ENCODE measurements around the gene SGMS1.

Gene SGMS1

DNA sequence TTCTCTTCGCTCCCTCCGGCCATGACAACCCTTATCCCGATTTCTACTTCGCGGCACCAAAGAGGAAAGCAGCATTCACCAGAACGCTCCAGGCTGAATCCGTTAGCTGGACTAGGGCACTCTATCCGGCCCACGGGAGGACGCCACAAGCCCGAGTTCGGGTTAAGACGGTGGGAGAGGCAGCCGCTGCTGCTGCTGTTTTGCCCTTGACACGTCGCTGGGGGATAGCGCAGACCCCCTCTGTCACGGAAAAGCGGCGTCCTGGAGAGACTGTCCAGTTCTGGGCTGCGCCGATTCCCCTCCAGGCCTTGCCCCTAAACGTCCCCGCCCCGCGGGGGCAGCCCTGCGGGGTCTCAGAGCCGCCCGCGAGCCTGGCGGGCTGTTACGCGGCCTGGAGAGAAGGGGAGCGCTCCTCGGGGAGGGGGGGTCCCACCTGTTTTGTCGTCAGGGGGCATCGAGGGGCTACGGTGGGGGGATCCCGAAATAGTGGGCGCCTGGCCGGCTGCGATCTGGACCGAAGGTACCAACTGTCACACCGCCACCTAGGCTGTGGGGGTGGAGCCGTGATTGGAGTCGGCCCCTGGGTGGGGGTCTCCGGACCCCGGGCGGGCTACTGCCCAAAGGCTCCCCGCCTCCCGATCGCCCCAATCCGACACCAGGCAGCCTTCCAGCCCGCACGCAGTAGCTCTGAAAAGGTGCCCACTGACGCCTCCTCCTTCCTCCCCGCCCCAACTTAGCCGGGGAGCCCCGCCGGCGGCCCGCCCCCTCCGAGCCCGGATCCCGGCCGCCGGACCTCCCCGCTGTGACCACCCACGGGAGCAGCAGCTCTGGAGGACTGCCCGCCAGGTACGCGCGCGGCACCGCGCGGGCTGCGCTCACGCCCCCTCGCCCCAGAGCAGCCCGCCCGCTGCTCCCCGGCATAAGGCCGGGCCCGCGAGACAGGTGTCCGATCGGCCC, 772 bp downstream of the SGMS1 start:
- peak; percentile 45 for DNase-seq (ENCODE audit: low read depth)
- peak overlapping the region; percentile 84 for H3K4me3 ChIP-seq (ENCODE audit: low read length)
- TF ChIP-seq CTCF (IDR thresholded peaks at IDR 0.05; ENCODE audit: insufficient read depth, low read depth, low read length, missing control alignments), result no peak

DNA sequence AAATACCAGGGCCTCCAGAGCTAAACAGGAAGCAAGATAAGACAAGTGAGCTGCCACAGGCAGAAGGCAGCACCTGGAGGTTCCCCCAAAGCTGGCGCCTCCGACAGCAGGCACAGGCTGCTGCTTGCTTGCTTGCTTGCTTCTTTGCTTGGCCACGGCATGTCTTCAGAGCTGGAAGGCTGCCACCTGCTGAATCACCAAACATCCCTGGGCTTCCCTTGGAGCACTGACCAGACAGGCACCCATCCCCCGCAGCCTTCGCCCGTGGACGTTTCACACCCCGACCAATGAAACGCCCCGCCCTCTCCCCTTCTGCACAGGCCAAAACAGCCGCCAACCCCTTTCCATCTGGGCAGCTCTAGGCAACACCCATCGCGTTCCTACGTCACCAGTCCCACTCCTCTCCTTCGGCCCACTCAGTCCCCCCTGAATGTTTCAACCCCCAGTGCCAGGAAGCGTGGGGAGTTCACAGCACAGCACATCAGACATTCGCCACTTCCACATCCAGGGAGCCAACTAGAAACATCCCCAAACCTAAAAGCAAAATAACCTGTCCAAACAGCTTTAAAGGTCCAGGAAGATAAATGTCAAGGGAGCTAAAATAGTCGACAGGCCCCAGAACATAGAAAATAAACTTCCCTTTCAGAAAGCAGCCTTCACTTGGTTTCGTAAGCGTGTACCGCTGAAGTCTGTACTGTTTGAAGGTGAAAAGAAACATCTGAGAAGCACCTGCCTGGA, 1.6 kb downstream of the SGMS1 start:
- TF ChIP-seq CTCF (IDR thresholded peaks at IDR 0.05; ENCODE audit: insufficient read depth, low read depth, low read length, missing control alignments), result peak; percentile 17
- peak overlapping the region; percentile 84 for H3K4me3 ChIP-seq (ENCODE audit: low read length)
- DNase-seq (ENCODE audit: low read depth), result peak; percentile 98

- H3K4me3 ChIP-seq (ENCODE audit: low read length), result no peak overlapping the region
- TF ChIP-seq CTCF (IDR thresholded peaks at IDR 0.05; ENCODE audit: insufficient read depth, low read depth, low read length, missing control alignments), result no peak
- DNase-seq (ENCODE audit: low read depth), result no peak
Measured at GRCh38 chr10:50620899-50621298, 2.9 kb downstream of the SGMS1 start.

DNA sequence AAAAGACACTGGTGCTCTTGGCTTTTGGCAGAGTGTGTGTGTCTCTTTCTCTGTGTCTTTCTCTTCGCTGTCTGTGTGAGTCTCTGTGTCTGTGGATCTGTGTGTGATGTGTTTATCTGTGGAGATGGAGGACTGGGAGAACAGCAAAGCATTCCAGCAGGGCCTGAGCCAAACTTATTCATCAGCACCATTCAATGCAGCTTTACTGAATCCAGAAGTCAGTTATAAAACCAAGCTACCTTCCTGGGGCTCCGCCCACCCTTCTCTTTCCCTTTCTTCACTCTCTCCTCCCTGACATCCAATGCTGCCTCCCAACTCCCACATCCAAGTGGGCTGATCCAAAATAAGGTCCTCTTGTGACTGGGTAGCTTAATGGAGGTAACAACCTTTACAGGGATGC, 3.9 kb downstream of the SGMS1 start:
- DNase-seq (ENCODE audit: low read depth), result no peak
- no peak overlapping the region for H3K4me3 ChIP-seq (ENCODE audit: low read length)
- TF ChIP-seq CTCF (IDR thresholded peaks at IDR 0.05; ENCODE audit: insufficient read depth, low read depth, low read length, missing control alignments), result no peak

DNA sequence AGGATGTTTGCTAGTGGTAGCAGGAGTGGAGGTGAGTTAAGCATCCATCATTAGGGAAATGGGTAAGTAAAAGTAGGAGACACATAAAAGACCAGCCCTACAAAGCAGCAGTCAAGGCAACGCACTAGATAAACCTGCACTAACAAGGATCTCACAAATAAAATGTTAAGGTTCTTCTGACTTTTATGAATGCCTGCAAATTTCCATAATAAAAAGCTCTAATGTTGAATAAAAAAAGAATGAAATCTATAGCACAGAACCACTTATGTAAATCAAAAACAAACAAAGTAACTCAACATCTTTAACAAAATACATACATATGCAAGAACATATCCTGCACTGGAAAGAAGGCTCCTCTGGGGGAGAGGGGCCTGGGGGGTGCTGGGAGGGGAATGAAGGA, 4.6 kb downstream of the SGMS1 start:
- DNase-seq (ENCODE audit: low read depth), result no peak
- no peak for TF ChIP-seq CTCF (IDR thresholded peaks at IDR 0.05; ENCODE audit: insufficient read depth, low read depth, low read length, missing control alignments)
- H3K4me3 ChIP-seq (ENCODE audit: low read length), result no peak overlapping the region

DNA sequence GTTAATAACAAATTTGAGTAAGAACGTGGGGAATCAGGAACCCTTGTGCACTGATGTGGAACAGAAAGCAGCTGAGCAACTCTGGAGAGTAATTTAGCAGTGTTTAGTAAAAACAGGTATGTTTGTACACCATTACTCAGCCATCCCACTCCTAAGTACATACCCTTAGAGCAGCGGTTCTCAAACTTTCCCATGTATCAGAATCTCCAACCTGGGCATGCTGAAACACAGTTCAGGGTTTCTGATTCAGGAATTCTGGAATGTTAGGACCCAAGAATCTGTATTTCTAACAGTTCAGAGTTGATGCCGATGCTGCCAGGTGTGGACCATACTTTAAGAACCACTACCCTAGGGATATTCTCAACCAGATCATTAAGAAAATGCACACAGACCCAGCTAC, 5.1 kb downstream of the SGMS1 start:
- no peak for TF ChIP-seq CTCF (IDR thresholded peaks at IDR 0.05; ENCODE audit: insufficient read depth, low read depth, low read length, missing control alignments)
- peak; percentile 94 for DNase-seq (ENCODE audit: low read depth)
- no peak overlapping the region for H3K4me3 ChIP-seq (ENCODE audit: low read length)

Data from epithelial cell of esophagus (primary cell).